HFFc6 (cell line): ENCODE measurements around the gene CFAP299. TPM values are rescaled to one million over a fixed set of nuclear protein-coding genes. Genes with fewer than 3 reads are reported as not detected.
A peak's percentile ranks its signal among the peaks of the same experiment; 100 is the strongest.

Experiments
- DNase-seq: peaks from one replicate; pipeline ENCODE4 v3.0.0-alpha.2; 2018
- H3K27ac Mint-ChIP-seq: 2 replicates; pipeline ENCODE4 v1.8.0; 2020; ENCODE audit warnings: mild to moderate bottlenecking, mixed read lengths
- H3K27me3 Mint-ChIP-seq: 2 replicates; pipeline ENCODE4 v1.8.0; 2021; ENCODE audit warnings: mild to moderate bottlenecking, moderate library complexity, mixed read lengths; ENCODE audit not compliant: insufficient read depth
- H3K36me3 Mint-ChIP-seq: 2 replicates; pipeline ENCODE4 v1.8.0; 2021; ENCODE audit warnings: low read depth, mixed read lengths
- H3K4me1 Mint-ChIP-seq: 2 replicates; pipeline ENCODE4 v1.8.0; 2020; ENCODE audit warnings: low read depth, mixed read lengths
- H3K4me3 Mint-ChIP-seq: 2 replicates; pipeline ENCODE4 v1.8.0; 2020; ENCODE audit warnings: mild to moderate bottlenecking, moderate library complexity, mixed read lengths
- H3K9me3 Mint-ChIP-seq: 2 replicates; pipeline ENCODE4 v1.8.0; 2020; ENCODE audit warnings: mild to moderate bottlenecking, mixed read lengths
- CTCF ChIP-seq: fragments of 200-600 bp; sonication (generic); IDR thresholded peaks from 2 replicates; pipeline ENCODE4 v1.5.0; 2021; ENCODE audit warnings: antibody characterized with exemption, mild to moderate bottlenecking
- total RNA-seq, 6 experiments: library from RNA; stranded (reverse); fragmentation: NEBNext Ultra II Directional; extraction: Animal tissue kit (Norgen Biotek cat#: 25700); gene quantifications; 2 replicates in 1 of 6; 3 replicates in 5 of 6; pipeline ENCODE4 v1.2.3, GENCODE V29; 2021

Gene CFAP299
- total RNA-seq, 6 experiments from 2014 or later = 4.8 to 9.0 (median 8.7) TPM

GRCh38 chr4:80592950-80593349 lies 257.4 kb downstream of the CFAP299 start:
- no peak overlapping the region for H3K4me3 Mint-ChIP-seq
- peaks cover 4% of the 10 kb centered on the region; the same call in 1 of the 2 replicates for H3K36me3 Mint-ChIP-seq
- H3K9me3 Mint-ChIP-seq = no peaks in the 10 kb centered on the region
- no peak overlapping the region for H3K27ac Mint-ChIP-seq
- TF ChIP-seq CTCF = peak; percentile 45; the same call in 1 of the 2 replicates
- no peak for DNase-seq
- no peaks in the 10 kb centered on the region for H3K4me1 Mint-ChIP-seq
- no peaks in the 10 kb centered on the region for H3K27me3 Mint-ChIP-seq

DNA sequence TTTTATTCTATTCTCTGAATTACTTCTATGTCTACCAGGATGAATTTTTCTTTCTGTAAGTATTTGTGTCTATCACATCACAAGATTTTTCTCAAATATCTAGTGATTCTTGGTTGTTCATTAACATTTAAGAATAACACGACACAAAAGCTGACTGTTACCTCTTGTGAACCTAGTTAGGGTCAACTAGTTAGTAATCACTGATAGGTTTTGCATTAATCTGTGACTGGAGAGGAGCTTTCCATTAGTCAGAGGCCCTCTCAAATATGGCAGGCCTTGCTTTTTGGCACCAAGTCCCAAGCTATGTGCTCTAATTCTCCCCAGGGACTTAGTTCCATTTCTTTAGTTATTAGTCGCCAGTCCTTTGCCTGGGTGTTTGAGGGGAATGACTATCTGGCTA lies 259.2 kb downstream of the CFAP299 start:
- Mint-ChIP-seq H3K4me3 (no peak overlapping the region), H3K9me3 (no peaks in the 10 kb centered on the region)

GRCh38 chr4:80608281-80608980 lies 272.9 kb downstream of the CFAP299 start:
- Mint-ChIP-seq H3K4me1 (peaks cover 51% of the 10 kb centered on the region), H3K27ac (no peak overlapping the region), H3K9me3 (no peaks in the 10 kb centered on the region), H3K27me3 (no peaks in the 10 kb centered on the region; the same call in 1 of the 2 replicates), H3K4me3 (no peak overlapping the region), H3K36me3 (no peaks in the 10 kb centered on the region)
- no peak for TF ChIP-seq CTCF
- DNase-seq = peak; percentile 8

More for the DNA sequence above, 259.2 kb downstream of the CFAP299 start:
- Mint-ChIP-seq H3K36me3 (peaks cover 4% of the 10 kb centered on the region; the same call in 1 of the 2 replicates), H3K27me3 (no peaks in the 10 kb centered on the region), H3K27ac (no peak overlapping the region), H3K4me1 (no peaks in the 10 kb centered on the region)
- TF ChIP-seq CTCF = no peak
- no peak for DNase-seq

GRCh38 chr4:80610199-80610598 lies 274.7 kb downstream of the CFAP299 start:
- no peak for TF ChIP-seq CTCF

GRCh38 chr4:80610845-80611677 lies 275.5 kb downstream of the CFAP299 start:
- DNase-seq = peak; percentile 20
- no peaks in the 10 kb centered on the region; the same call in 1 of the 2 replicates for H3K36me3 Mint-ChIP-seq

More at GRCh38 chr4:80610199-80610598, 274.7 kb downstream of the CFAP299 start:
- Mint-ChIP-seq H3K27me3 (no peaks in the 10 kb centered on the region; the same call in 1 of the 2 replicates), H3K4me3 (no peak overlapping the region), H3K27ac (no peak overlapping the region), H3K4me1 (peaks cover 36% of the 10 kb centered on the region), H3K36me3 (no peaks in the 10 kb centered on the region; the same call in 1 of the 2 replicates), H3K9me3 (no peaks in the 10 kb centered on the region)
- no peak for DNase-seq

More at GRCh38 chr4:80610845-80611677, 275.5 kb downstream of the CFAP299 start:
- no peaks in the 10 kb centered on the region; the same call in 1 of the 2 replicates for H3K27me3 Mint-ChIP-seq
- no peak overlapping the region for H3K4me3 Mint-ChIP-seq
- H3K9me3 Mint-ChIP-seq = no peaks in the 10 kb centered on the region
- TF ChIP-seq CTCF = no peak
- peaks cover 34% of the 10 kb centered on the region for H3K4me1 Mint-ChIP-seq
- H3K27ac Mint-ChIP-seq = no peak overlapping the region
